K562 (cell line): Measurements from ENCODE around the gene ZNF609. TPM values are rescaled to one million over a fixed set of nuclear protein-coding genes. Genes with fewer than 3 reads are reported as not detected.
A peak's percentile ranks its signal among the peaks of the same experiment; 100 is the strongest.

Experiments
- BMI1 ChIP-seq: fragments of 150-350 bp; IDR thresholded peaks from 2 replicates; pipeline ENCODE4 v1.6.1; 2014; ENCODE audit warnings: low read length
- DEAF1 ChIP-seq: fragments of 450-650 bp; formaldehyde crosslinking; IDR thresholded peaks from 2 replicates; pipeline ENCODE4 v1.4.0; 2020; ENCODE audit warnings: mild to moderate bottlenecking, moderate library complexity
- KLF16 ChIP-seq: IDR thresholded peaks from 2 replicates; pipeline ENCODE4 v1.6.1; 2016; ENCODE audit warnings: antibody characterized with exemption
- KLF6 ChIP-seq: fragments of 250-450 bp; sonication (Bioruptor Pico); IDR thresholded peaks from 2 replicates; pipeline ENCODE4 v1.4.0; 2020; ENCODE audit warnings: mild to moderate bottlenecking, moderate library complexity, borderline replicate concordance
- MAX ChIP-seq: sonication (generic); formaldehyde crosslinking; IDR thresholded peaks from 2 replicates; pipeline ENCODE4 v1.9.0; 2022; ENCODE audit warnings: mild to moderate bottlenecking, missing genetic modification reagents
- MBD2 ChIP-seq: sonication (generic); IDR thresholded peaks from 2 replicates; pipeline ENCODE4 v1.6.1; 2016; ENCODE audit warnings: low read depth, borderline replicate concordance
- MEF2D ChIP-seq: conservative IDR thresholded peaks from 2 replicates; pipeline ENCODE4 v1.6.1; 2016; ENCODE audit warnings: low read depth, missing genetic modification characterization, missing compliant biosample characterization
- MEIS2 ChIP-seq: fragments of 450-650 bp; IDR thresholded peaks from 2 replicates; pipeline ENCODE4 v1.6.1; 2014; ENCODE audit warnings: mild to moderate bottlenecking; ENCODE audit not compliant: partially characterized antibody
- MYNN ChIP-seq, 2 experiments: sonication (generic); formaldehyde crosslinking in 1 of 2; IDR thresholded peaks; 2 replicates each; pipeline versions ENCODE4 v1.5.0 to v1.6.1; 2016 to 2020; ENCODE audit warnings: antibody characterized with exemption in 1 of 2, missing genetic modification reagents in 1 of 2
- NCOA4 ChIP-seq: fragments of 450-650 bp; IDR thresholded peaks from 2 replicates; pipeline ENCODE4 v1.6.1; 2018; ENCODE audit warnings: mild to moderate bottlenecking; ENCODE audit not compliant: partially characterized antibody
- PHF8 ChIP-seq: fragments of 200-600 bp; sonication (generic); IDR thresholded peaks from 2 replicates; pipeline ENCODE4 v1.6.1; 2012; ENCODE audit warnings: mixed run types, mild to moderate bottlenecking, inconsistent platforms, low read length, moderate library complexity, borderline replicate concordance
- RFX1 ChIP-seq: fragments of 450-650 bp; IDR thresholded peaks from 2 replicates; pipeline ENCODE4 v1.6.1; 2016; ENCODE audit warnings: mild to moderate bottlenecking, moderate library complexity
- STAT6 ChIP-seq: sonication (generic); formaldehyde crosslinking; IDR thresholded peaks from 2 replicates; pipeline ENCODE4 v1.8.1; 2023; ENCODE audit warnings: mild to moderate bottlenecking, missing genetic modification reagents
- U2AF2 ChIP-seq: fragments of 200-400 bp; formaldehyde crosslinking; optimal IDR thresholded peaks from 2 replicates; pipeline ENCODE3; 2017; ENCODE audit warnings: low read depth, mild to moderate bottlenecking, low read length
- ZBED1 ChIP-seq: IDR thresholded peaks from 2 replicates; pipeline ENCODE4 v1.6.1; 2014
- ZBTB1 ChIP-seq: sonication (generic); formaldehyde crosslinking; IDR thresholded peaks from 2 replicates; pipeline ENCODE4 v1.8.1; 2023; ENCODE audit warnings: missing genetic modification reagents, low read depth, mild to moderate bottlenecking, borderline replicate concordance
- polyA plus RNA-seq, 8 experiments: library from polyadenylated mRNA; depleted of rRNA in 4 of 8; stranded (reverse) in 5 of 8; unstranded in 3 of 8; fragments of >200 nt; fragmentation: Nextera tagmentation in 2 of 8; fragmentation: Illumina TruSeq in 1 of 8; extraction: Ambion mirVana in 2 of 8; extraction: Trizol in 1 of 8; gene quantifications; 2 replicates each; pipeline versions ENCODE4 v1.2.1 to v1.2.3, GENCODE V29; 2011 to 2014; ENCODE audit warnings: inconsistent platforms in 1 of 8, missing spikeins in 1 of 8
- total RNA-seq, 7 experiments: library from RNA; depleted of rRNA in 6 of 7; stranded (reverse); fragments of >200 nt in 6 of 7; fragmentation: Illumina TruSeq in 2 of 7; extraction: Trizol in 2 of 7; gene quantifications; 2 replicates each; pipeline versions ENCODE4 v1.2.1 to v1.2.3, GENCODE V29; 2011 to 2021; ENCODE audit warnings: low replicate concordance in 1 of 7
- TF ChIP-seq, protein P1 (sequence below): fragments of 450-650 bp; IDR thresholded peaks from 2 replicates; pipeline ENCODE4 v1.7.1; 2018; ENCODE audit warnings: mild to moderate bottlenecking, low read depth; ENCODE audit not compliant: partially characterized antibody
- TF ChIP-seq, protein P2 (sequence below): fragments of 450-650 bp; formaldehyde crosslinking; IDR thresholded peaks from 2 replicates; pipeline ENCODE4 v1.4.0; 2020; ENCODE audit warnings: mild to moderate bottlenecking
- TF ChIP-seq, protein P3 (sequence below): fragments of 250-450 bp; sonication (Bioruptor Pico); IDR thresholded peaks from 2 replicates; pipeline ENCODE4 v1.8.0; 2022; ENCODE audit warnings: inconsistent platforms

The ZNF609 gene
- total and polyA plus RNA-seq, 9 of the 15 experiments (the other 6 are each of a cell fraction or from before 2014, with no cell fraction given) = 3.0 to 38.7 (median 17.8) TPM

- TF ChIP-seq, protein P1, sequence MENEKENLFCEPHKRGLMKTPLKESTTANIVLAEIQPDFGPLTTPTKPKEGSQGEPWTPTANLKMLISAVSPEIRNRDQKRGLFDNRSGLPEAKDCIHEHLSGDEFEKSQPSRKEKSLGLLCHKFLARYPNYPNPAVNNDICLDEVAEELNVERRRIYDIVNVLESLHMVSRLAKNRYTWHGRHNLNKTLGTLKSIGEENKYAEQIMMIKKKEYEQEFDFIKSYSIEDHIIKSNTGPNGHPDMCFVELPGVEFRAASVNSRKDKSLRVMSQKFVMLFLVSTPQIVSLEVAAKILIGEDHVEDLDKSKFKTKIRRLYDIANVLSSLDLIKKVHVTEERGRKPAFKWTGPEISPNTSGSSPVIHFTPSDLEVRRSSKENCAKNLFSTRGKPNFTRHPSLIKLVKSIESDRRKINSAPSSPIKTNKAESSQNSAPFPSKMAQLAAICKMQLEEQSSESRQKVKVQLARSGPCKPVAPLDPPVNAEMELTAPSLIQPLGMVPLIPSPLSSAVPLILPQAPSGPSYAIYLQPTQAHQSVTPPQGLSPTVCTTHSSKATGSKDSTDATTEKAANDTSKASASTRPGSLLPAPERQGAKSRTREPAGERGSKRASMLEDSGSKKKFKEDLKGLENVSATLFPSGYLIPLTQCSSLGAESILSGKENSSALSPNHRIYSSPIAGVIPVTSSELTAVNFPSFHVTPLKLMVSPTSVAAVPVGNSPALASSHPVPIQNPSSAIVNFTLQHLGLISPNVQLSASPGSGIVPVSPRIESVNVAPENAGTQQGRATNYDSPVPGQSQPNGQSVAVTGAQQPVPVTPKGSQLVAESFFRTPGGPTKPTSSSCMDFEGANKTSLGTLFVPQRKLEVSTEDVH = no peak
- TF ChIP-seq STAT6 (no peak), MEIS2 (peak; percentile 19), ZBTB1 (CRISPR knock-in tag) (no peak), NCOA4 (no peak), RFX1 (no peak), DEAF1 (CRISPR knock-in tag) (no peak), U2AF2 (no peak), KLF6 (CRISPR knock-in tag) (no peak), MEF2D (no peak), MAX (CRISPR knock-in tag) (no peak), MBD2 (no peak), ZBED1 (0 out of 2 replicates have a peak, but pooled peaks have one; percentile 57), BMI1 (no peak), MYNN (IDR thresholded peaks at IDR 0.05) (peak; percentile 80), MYNN (CRISPR knock-in tag; IDR thresholded peaks at IDR 0.05) (no peak), KLF16 (peak; percentile 80), PHF8 (no peak)
- TF ChIP-seq, protein P2, sequence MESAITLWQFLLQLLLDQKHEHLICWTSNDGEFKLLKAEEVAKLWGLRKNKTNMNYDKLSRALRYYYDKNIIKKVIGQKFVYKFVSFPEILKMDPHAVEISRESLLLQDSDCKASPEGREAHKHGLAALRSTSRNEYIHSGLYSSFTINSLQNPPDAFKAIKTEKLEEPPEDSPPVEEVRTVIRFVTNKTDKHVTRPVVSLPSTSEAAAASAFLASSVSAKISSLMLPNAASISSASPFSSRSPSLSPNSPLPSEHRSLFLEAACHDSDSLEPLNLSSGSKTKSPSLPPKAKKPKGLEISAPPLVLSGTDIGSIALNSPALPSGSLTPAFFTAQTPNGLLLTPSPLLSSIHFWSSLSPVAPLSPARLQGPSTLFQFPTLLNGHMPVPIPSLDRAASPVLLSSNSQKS (CRISPR knock-in tag) = no peak
- TF ChIP-seq, protein P3, sequence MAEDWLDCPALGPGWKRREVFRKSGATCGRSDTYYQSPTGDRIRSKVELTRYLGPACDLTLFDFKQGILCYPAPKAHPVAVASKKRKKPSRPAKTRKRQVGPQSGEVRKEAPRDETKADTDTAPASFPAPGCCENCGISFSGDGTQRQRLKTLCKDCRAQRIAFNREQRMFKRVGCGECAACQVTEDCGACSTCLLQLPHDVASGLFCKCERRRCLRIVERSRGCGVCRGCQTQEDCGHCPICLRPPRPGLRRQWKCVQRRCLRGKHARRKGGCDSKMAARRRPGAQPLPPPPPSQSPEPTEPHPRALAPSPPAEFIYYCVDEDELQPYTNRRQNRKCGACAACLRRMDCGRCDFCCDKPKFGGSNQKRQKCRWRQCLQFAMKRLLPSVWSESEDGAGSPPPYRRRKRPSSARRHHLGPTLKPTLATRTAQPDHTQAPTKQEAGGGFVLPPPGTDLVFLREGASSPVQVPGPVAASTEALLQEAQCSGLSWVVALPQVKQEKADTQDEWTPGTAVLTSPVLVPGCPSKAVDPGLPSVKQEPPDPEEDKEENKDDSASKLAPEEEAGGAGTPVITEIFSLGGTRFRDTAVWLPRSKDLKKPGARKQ = no peak
Observed at GRCh38 chr15:64461721-64462162, 1.4 kb downstream of the ZNF609 start (continued).
